ENCODE results near the gene INTS1. TPM values are rescaled to one million over a fixed set of nuclear protein-coding genes. Genes with fewer than 3 reads are reported as not detected.

The INTS1 gene
- polyA plus RNA-seq, 3 donors, result 5.5 to 64.3 (median 7.3) TPM

- Histone ChIP-seq H3K27ac (ENCODE audit: low read depth in 1 of 2, low read length in 2 of 2) (no peak overlapping the region), H3K4me3 (replicated peaks in 1 of 3; ENCODE audit: low read depth in 2 of 3, low read length in 3 of 3) (no peak overlapping the region), H3K9ac (ENCODE audit: insufficient read depth, low read length, poor library complexity, severe bottlenecking) (no peak overlapping the region), H3K36me3 (replicated peaks in 1 of 2; ENCODE audit: control insufficient read depth in 1 of 2, insufficient read depth in 2 of 2, low read length in 2 of 2) (peaks cover 4 to 7% of the 10 kb centered on the region in 2 donors), H2AFZ (ENCODE audit: insufficient read depth, low read depth, low read length, poor library complexity, severe bottlenecking) (no peak overlapping the region), H3K27me3 (ENCODE audit: control insufficient read depth in 2 of 2, insufficient read depth in 2 of 2, low read length in 2 of 2) (no peaks in the 10 kb centered on the region), H3K4me1 (ENCODE audit: control insufficient read depth in 1 of 2, insufficient read depth in 2 of 2, low read length in 2 of 2) (peaks cover 17 to 29% of the 10 kb centered on the region in 2 donors), H3K9me3 (replicated peaks in 1 of 2; ENCODE audit: control insufficient read depth in 1 of 2, insufficient read depth in 1 of 2, low read length in 2 of 2) (no peaks in the 10 kb centered on the region), H4K20me1 (ENCODE audit: insufficient read depth, low read length) (no peaks in the 10 kb centered on the region), H3K4me2 (replicated peaks; ENCODE audit: extremely low read depth, low read length, poor library complexity, severe bottlenecking) (no peak overlapping the region), H3K79me2 (ENCODE audit: insufficient read depth, low read length) (no peaks in the 10 kb centered on the region)
- WGBS (ENCODE audit: insufficient coverage), result 97% methylated on average over 6 of the region's 12 CpGs
- Mint-ChIP-seq H3K27ac (no peak overlapping the region), H3K36me3 (no peaks in the 10 kb centered on the region), H3K27me3 (ENCODE audit: low read depth in 3 of 3) (peaks cover 0 to 5% (median 0%) of the 10 kb centered on the region in 3 donors), H3K4me3 (no peak overlapping the region), H3K4me1 (peaks cover 26% of the 10 kb centered on the region), H3K9me3 (peaks cover 0 to 2% (median 0%) of the 10 kb centered on the region in 7 donors)
- intact Hi-C loops (cut with micrococcal nuclease), result loop anchor here in 1 of 2 donors (5.0 kb wide), 1 partner anchor 47 kb away; no protein-coding TSS in a partner anchor
- TF ChIP-seq CTCF (IDR thresholded peaks at IDR 0.05), result no peak
- no peak for DNase-seq
These were observed 39.5 kb downstream of the INTS1 start for GRCh38 chr7:1464694-1465093.

- H2AFZ ChIP-seq (ENCODE audit: insufficient read depth, low read depth, low read length, poor library complexity, severe bottlenecking), result no peak overlapping the region
- peaks cover 26% of the 10 kb centered on the region for H3K4me1 Mint-ChIP-seq
- H3K27ac ChIP-seq (ENCODE audit: low read depth in 1 of 2, low read length in 2 of 2), result no peak overlapping the region
- DNase-seq, result no peak
- H3K4me3 ChIP-seq (replicated peaks in 1 of 3; ENCODE audit: low read depth in 2 of 3, low read length in 3 of 3), result no peak overlapping the region
- H3K9me3 ChIP-seq (replicated peaks in 1 of 2; ENCODE audit: control insufficient read depth in 1 of 2, insufficient read depth in 1 of 2, low read length in 2 of 2), result no peaks in the 10 kb centered on the region
- no peaks in the 10 kb centered on the region for H3K27me3 ChIP-seq (ENCODE audit: control insufficient read depth in 2 of 2, insufficient read depth in 2 of 2, low read length in 2 of 2)
- peaks cover 0 to under 1% of the 10 kb centered on the region in 2 donors for H3K36me3 ChIP-seq (replicated peaks in 1 of 2; ENCODE audit: control insufficient read depth in 1 of 2, insufficient read depth in 2 of 2, low read length in 2 of 2)
- no peak overlapping the region for H3K4me2 ChIP-seq (replicated peaks; ENCODE audit: extremely low read depth, low read length, poor library complexity, severe bottlenecking)
- intact Hi-C loops (cut with micrococcal nuclease), result no loop called here
- no peak for TF ChIP-seq CTCF (IDR thresholded peaks at IDR 0.05)
- H3K4me3 Mint-ChIP-seq, result no peak overlapping the region
- H3K27ac Mint-ChIP-seq, result no peak overlapping the region
- no peak overlapping the region for H3K9ac ChIP-seq (ENCODE audit: insufficient read depth, low read length, poor library complexity, severe bottlenecking)
- peaks cover 0 to 5% (median 0%) of the 10 kb centered on the region in 3 donors for H3K27me3 Mint-ChIP-seq (ENCODE audit: low read depth in 3 of 3)
- peaks cover 0 to 2% (median 0%) of the 10 kb centered on the region in 7 donors for H3K9me3 Mint-ChIP-seq
- H3K79me2 ChIP-seq (ENCODE audit: insufficient read depth, low read length), result peaks cover under 1% of the 10 kb centered on the region
- H3K4me1 ChIP-seq (ENCODE audit: control insufficient read depth in 1 of 2, insufficient read depth in 2 of 2, low read length in 2 of 2), result peaks cover 20 to 34% of the 10 kb centered on the region in 2 donors
- H3K36me3 Mint-ChIP-seq, result no peaks in the 10 kb centered on the region
- H4K20me1 ChIP-seq (ENCODE audit: insufficient read depth, low read length), result no peaks in the 10 kb centered on the region
- 89% methylated on average over 13 of the region's 18 CpGs for WGBS (ENCODE audit: insufficient coverage)
These were observed 40.4 kb downstream of the INTS1 start for GRCh38 chr7:1463676-1464223.
